Measurements from ENCODE around the gene OSBP.
A peak's percentile ranks its signal among the peaks of the same experiment; 100 is the strongest.

OSBP gene

DNA sequence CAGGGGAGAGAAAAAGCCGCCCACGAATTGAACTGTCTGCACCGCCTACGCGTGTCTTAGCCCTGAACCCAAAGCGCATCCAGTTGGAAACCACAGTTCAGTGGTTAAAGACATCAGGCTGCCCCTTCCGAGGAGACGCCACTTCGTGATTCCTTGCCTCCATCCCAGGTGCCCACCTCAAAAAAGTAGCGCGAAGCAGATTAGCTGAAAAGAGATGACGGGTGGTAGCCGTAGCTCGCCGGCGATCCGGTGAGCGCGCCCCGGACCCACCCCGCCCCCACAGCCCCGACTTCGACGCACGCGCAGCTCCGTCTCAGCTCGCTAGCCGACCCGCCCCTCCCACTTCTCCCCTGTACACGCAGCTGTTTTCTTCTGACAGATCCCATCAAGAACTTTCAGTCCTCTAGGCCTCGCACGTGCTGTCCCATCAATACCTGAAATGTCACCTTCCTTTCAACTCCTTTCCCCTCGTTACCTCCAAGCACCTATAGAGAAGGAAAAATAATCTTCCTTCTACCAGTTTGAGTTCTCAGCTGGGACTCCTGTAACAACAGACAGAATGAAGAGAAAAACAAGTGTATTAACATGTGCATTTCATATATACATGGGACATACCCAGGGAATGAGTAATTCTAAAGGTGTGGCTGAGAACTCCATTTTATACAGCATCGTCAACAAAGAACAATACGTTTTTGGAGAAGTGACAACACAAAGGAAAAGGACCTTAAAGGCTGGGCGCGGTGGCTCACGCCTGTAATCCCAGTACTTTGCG, 54.7 kb downstream of the OSBP start:
- Histone ChIP-seq H3K27ac (ENCODE audit: low read depth, low read length, poor library complexity, severe bottlenecking) (peak overlapping the region; percentile 65), H3K36me3 (ENCODE audit: insufficient read depth, low read length) (no peaks in the 10 kb centered on the region), H2AFZ (ENCODE audit: low read length) (0 out of 2 replicates have a peak overlapping the region, but pooled peaks have one; percentile 7), H3K9me3 (ENCODE audit: low read length) (no peaks in the 10 kb centered on the region), H3K4me1 (ENCODE audit: insufficient read depth, low read length, severe bottlenecking) (peaks cover 45% of the 10 kb centered on the region), H3K27me3 (ENCODE audit: insufficient read depth, low read length) (no peaks in the 10 kb centered on the region), H3K4me2 (ENCODE audit: low read length) (peak overlapping the region; percentile 76), H3K9me2 (ENCODE audit: low read depth, low read length) (no peaks in the 10 kb centered on the region), H3K4me3 (ENCODE audit: low read depth, low read length, poor library complexity, severe bottlenecking) (peak overlapping the region; percentile 74), H3K79me2 (ENCODE audit: insufficient read depth, low read length) (no peaks in the 10 kb centered on the region), H3K9ac (ENCODE audit: low read length) (peak overlapping the region; percentile 79), H4K20me1 (ENCODE audit: insufficient read depth, low read length) (no peaks in the 10 kb centered on the region), H3F3A (ENCODE audit: insufficient read depth, low read length) (peaks cover 6% of the 10 kb centered on the region)
- TF ChIP-seq, protein P1, sequence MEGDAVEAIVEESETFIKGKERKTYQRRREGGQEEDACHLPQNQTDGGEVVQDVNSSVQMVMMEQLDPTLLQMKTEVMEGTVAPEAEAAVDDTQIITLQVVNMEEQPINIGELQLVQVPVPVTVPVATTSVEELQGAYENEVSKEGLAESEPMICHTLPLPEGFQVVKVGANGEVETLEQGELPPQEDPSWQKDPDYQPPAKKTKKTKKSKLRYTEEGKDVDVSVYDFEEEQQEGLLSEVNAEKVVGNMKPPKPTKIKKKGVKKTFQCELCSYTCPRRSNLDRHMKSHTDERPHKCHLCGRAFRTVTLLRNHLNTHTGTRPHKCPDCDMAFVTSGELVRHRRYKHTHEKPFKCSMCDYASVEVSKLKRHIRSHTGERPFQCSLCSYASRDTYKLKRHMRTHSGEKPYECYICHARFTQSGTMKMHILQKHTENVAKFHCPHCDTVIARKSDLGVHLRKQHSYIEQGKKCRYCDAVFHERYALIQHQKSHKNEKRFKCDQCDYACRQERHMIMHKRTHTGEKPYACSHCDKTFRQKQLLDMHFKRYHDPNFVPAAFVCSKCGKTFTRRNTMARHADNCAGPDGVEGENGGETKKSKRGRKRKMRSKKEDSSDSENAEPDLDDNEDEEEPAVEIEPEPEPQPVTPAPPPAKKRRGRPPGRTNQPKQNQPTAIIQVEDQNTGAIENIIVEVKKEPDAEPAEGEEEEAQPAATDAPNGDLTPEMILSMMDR (IDR thresholded peaks at IDR 0.05; ENCODE audit: low read length): no peak
- TF ChIP-seq EZH2 (IDR thresholded peaks at IDR 0.05; ENCODE audit: borderline replicate concordance, low read length): no peak

DNA sequence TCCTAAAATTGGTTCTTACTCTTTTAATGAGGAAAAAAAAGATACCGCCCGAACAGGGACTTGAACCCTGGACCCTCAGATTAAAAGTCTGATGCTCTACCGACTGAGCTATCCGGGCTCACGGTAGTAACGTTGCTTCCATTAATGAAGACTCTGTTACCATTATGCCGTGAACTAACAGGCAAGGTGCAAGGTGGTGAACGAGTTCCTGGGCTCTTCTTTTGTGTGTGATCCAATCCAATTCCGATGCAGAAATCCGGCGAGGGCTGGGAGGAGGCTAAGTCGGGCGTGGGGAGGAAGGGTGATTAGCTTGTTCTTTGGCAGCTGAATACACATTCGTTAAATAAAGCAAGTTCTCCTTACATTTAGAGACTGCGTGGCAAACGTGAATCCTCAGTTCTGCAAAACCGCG, 55.3 kb downstream of the OSBP start:
- Histone ChIP-seq H3K9ac (ENCODE audit: low read length) (peak overlapping the region; percentile 79), H3K4me2 (ENCODE audit: low read length) (peak overlapping the region; percentile 76), H3K9me3 (ENCODE audit: low read length) (no peaks in the 10 kb centered on the region), H4K20me1 (ENCODE audit: insufficient read depth, low read length) (no peaks in the 10 kb centered on the region), H3F3A (ENCODE audit: insufficient read depth, low read length) (peaks cover 6% of the 10 kb centered on the region), H3K36me3 (ENCODE audit: insufficient read depth, low read length) (no peaks in the 10 kb centered on the region), H3K27ac (ENCODE audit: low read depth, low read length, poor library complexity, severe bottlenecking) (peak overlapping the region; percentile 65), H3K4me3 (ENCODE audit: low read depth, low read length, poor library complexity, severe bottlenecking) (peak overlapping the region; percentile 74), H3K9me2 (ENCODE audit: low read depth, low read length) (no peaks in the 10 kb centered on the region), H3K4me1 (ENCODE audit: insufficient read depth, low read length, severe bottlenecking) (peaks cover 45% of the 10 kb centered on the region), H2AFZ (ENCODE audit: low read length) (0 out of 2 replicates have a peak overlapping the region, but pooled peaks have one; percentile 7), H3K27me3 (ENCODE audit: insufficient read depth, low read length) (no peaks in the 10 kb centered on the region), H3K79me2 (ENCODE audit: insufficient read depth, low read length) (no peaks in the 10 kb centered on the region)
- no peak for TF ChIP-seq EZH2 (IDR thresholded peaks at IDR 0.05; ENCODE audit: borderline replicate concordance, low read length)
- TF ChIP-seq, protein P1 (IDR thresholded peaks at IDR 0.05; ENCODE audit: low read length): no peak

DNA sequence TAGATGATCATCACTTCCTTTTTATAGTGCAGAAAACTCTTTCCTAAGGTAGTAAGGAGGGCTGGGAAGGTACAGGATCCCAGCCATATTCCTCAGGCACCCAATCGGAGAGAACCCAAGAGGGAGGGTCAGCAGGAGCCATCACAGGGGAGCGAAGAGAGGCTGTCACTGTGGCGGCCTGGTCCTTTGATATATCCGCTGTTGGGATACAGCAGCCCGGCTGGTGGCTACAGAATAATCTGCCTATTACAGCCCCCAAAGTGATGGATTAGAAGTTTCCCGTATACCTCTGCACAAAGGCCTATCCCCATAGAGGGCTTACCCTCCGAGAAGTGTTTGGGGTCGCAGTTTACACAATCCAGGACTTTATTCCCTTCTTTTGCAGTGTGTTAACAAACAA, 55.7 kb downstream of the OSBP start:
- Histone ChIP-seq H3K9me3 (ENCODE audit: low read length) (no peaks in the 10 kb centered on the region), H4K20me1 (ENCODE audit: insufficient read depth, low read length) (no peaks in the 10 kb centered on the region), H3K36me3 (ENCODE audit: insufficient read depth, low read length) (no peaks in the 10 kb centered on the region), H3K4me2 (ENCODE audit: low read length) (peak overlapping the region; percentile 76), H2AFZ (ENCODE audit: low read length) (no peak overlapping the region), H3K4me1 (ENCODE audit: insufficient read depth, low read length, severe bottlenecking) (peaks cover 44% of the 10 kb centered on the region), H3K27ac (ENCODE audit: low read depth, low read length, poor library complexity, severe bottlenecking) (no peak overlapping the region), H3K9ac (ENCODE audit: low read length) (no peak overlapping the region; the same call in 1 of the 2 replicates), H3K79me2 (ENCODE audit: insufficient read depth, low read length) (no peaks in the 10 kb centered on the region), H3K4me3 (ENCODE audit: low read depth, low read length, poor library complexity, severe bottlenecking) (peak overlapping the region; percentile 74), H3K9me2 (ENCODE audit: low read depth, low read length) (no peaks in the 10 kb centered on the region), H3K27me3 (ENCODE audit: insufficient read depth, low read length) (no peaks in the 10 kb centered on the region), H3F3A (ENCODE audit: insufficient read depth, low read length) (peaks cover 6% of the 10 kb centered on the region)
- no peak for TF ChIP-seq EZH2 (IDR thresholded peaks at IDR 0.05; ENCODE audit: borderline replicate concordance, low read length)
- TF ChIP-seq, protein P1 (IDR thresholded peaks at IDR 0.05; ENCODE audit: low read length): no peak

All from OCI-LY1 (cell line).